Activated CD8-positive, alpha-beta T cell treated with anti-CD3 and anti-CD28 coated beads for 36 hours (primary cell): ENCODE data around the gene KIF26B. TPM values are rescaled to one million over a fixed set of nuclear protein-coding genes. Genes with fewer than 3 reads are reported as not detected.

Experiments used
- ATAC-seq: fragments of 200-7000 bp; cut with Tn5 transposase; one replicate; pipeline ENCODE4 v1.10.0; 2021; ENCODE audit warnings: mild to moderate bottlenecking, moderate library complexity
- CTCF ChIA-PET: fragments of 350-600 bp; sonication (Branson Sonifier 250); formaldehyde crosslinking; loops from one replicate; lab custom pipeline; 2021; ENCODE audit warnings: antibody characterized with exemption; lab: Charles Lee
- POLR2A ChIA-PET: fragments of 350-600 bp; sonication (Branson Sonifier 250); formaldehyde crosslinking; loops from one replicate; lab custom pipeline; 2021; ENCODE audit warnings: antibody characterized with exemption; lab: Charles Lee
- DNase-seq: peaks from one replicate; pipeline ENCODE4 v3.0.0-alpha.2; 2020
- H3K27ac Mint-ChIP-seq: one replicate; pipeline ENCODE4 v1.8.0; 2021; ENCODE audit warnings: mild to moderate bottlenecking, mixed read lengths
- H3K27me3 Mint-ChIP-seq: one replicate; pipeline ENCODE4 v1.8.0; 2021; ENCODE audit warnings: mixed read lengths
- H3K36me3 Mint-ChIP-seq: one replicate; pipeline ENCODE4 v1.8.0; 2021; ENCODE audit warnings: low read depth, mixed read lengths
- H3K4me1 Mint-ChIP-seq: one replicate; pipeline ENCODE4 v1.8.0; 2021; ENCODE audit warnings: low read depth, mixed read lengths
- H3K4me3 Mint-ChIP-seq: one replicate; pipeline ENCODE4 v1.8.0; 2021; ENCODE audit warnings: mild to moderate bottlenecking, moderate library complexity, mixed read lengths
- H3K9me3 Mint-ChIP-seq: one replicate; pipeline ENCODE4 v1.8.0; 2021; ENCODE audit warnings: mixed read lengths
- intact Hi-C: fragments of 100-400 bp; cut with micrococcal nuclease; formaldehyde crosslinking; loops from one replicate; pipeline ENCODE4 v1.10.0; 2022
- total RNA-seq, 2 experiments: library from RNA; stranded (reverse); gene quantifications; one replicate each; pipeline ENCODE4 v1.2.3, GENCODE V29; 2021
- TF ChIP-seq, protein P1 (sequence below): fragments of 200-600 bp; IDR thresholded peaks from one replicate; pipeline ENCODE4 v1.8.0; 2022; ENCODE audit warnings: antibody characterized with exemption, mild to moderate bottlenecking

KIF26B gene
- total RNA-seq, 2 experiments from 2014 or later, result 0.16 TPM

GRCh38 chr1:245485996-245486395, 331.2 kb downstream of the KIF26B start:
- H3K27ac Mint-ChIP-seq, result no peak overlapping the region
- no peaks in the 10 kb centered on the region for H3K4me1 Mint-ChIP-seq
- DNase-seq (no peak), ATAC-seq (no peak)
- H3K36me3 Mint-ChIP-seq, result no peaks in the 10 kb centered on the region
- intact Hi-C loops, result no loop called here
- no peak overlapping the region for H3K4me3 Mint-ChIP-seq
- POLR2A ChIA-PET, result no interaction called here
- no peaks in the 10 kb centered on the region for H3K27me3 Mint-ChIP-seq
- CTCF ChIA-PET, result interaction anchor here (0.7 kb wide), 1 partner anchor 332 kb away, joined by 3 read pairs; no protein-coding TSS in a partner anchor
- H3K9me3 Mint-ChIP-seq, result no peaks in the 10 kb centered on the region
- TF ChIP-seq, protein P1, sequence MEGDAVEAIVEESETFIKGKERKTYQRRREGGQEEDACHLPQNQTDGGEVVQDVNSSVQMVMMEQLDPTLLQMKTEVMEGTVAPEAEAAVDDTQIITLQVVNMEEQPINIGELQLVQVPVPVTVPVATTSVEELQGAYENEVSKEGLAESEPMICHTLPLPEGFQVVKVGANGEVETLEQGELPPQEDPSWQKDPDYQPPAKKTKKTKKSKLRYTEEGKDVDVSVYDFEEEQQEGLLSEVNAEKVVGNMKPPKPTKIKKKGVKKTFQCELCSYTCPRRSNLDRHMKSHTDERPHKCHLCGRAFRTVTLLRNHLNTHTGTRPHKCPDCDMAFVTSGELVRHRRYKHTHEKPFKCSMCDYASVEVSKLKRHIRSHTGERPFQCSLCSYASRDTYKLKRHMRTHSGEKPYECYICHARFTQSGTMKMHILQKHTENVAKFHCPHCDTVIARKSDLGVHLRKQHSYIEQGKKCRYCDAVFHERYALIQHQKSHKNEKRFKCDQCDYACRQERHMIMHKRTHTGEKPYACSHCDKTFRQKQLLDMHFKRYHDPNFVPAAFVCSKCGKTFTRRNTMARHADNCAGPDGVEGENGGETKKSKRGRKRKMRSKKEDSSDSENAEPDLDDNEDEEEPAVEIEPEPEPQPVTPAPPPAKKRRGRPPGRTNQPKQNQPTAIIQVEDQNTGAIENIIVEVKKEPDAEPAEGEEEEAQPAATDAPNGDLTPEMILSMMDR, result no peak

GRCh38 chr1:245486775-245487470, 332.1 kb downstream of the KIF26B start:
- no peak overlapping the region for H3K4me3 Mint-ChIP-seq
- peaks cover 1% of the 10 kb centered on the region for H3K27me3 Mint-ChIP-seq
- TF ChIP-seq, protein P1, result no peak
- ATAC-seq (no peak), DNase-seq (no peak)
- no peaks in the 10 kb centered on the region for H3K9me3 Mint-ChIP-seq
- H3K36me3 Mint-ChIP-seq, result no peaks in the 10 kb centered on the region
- H3K27ac Mint-ChIP-seq, result no peak overlapping the region
- ChIA-PET CTCF (interaction anchor here (0.7 kb wide), 1 partner anchor 333 kb away, joined by 3 read pairs; no protein-coding TSS in a partner anchor), POLR2A (no interaction called here)
- intact Hi-C loops, result no loop called here
- H3K4me1 Mint-ChIP-seq, result no peaks in the 10 kb centered on the region

DNA sequence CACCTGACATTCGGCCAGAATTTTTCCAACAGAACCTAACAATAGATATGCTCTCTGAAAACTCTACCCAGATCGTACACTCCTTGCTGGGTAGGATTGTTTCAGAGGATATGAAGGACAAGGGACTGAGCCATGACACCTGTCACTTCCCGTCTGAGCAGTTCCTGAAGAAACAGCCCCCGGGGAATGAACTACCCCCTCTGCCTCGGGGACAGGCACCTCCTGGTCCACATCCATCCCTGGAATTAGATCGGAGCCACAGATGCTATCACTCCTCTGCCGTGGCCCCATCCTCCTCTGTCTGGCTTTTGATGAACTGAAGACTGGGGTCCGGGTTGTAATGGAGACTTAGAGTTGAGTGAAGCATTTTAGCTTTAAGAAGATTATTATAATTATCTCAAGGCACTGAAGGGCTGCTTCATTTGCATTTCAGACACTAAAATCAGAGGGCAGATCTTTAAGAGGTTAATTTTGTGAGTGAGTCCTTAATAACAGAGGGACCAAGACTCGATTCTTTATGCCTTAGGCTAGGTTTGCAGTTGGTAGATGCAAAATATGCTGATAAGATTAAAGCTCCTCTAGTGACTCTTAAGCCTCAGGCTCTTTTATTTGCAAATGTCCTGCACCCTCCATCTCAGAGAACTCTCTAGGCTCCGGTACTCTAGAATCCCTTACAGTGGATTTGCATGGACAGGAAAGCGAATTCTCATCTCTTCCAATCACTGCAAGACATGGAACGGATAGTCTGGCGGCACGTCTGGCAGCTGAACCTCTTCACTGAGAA, 333.8 kb downstream of the KIF26B start:
- intact Hi-C loops, result no loop called here
- ChIA-PET CTCF (interaction anchor here (1.0 kb wide), 1 partner anchor 11 kb away, joined by 3 read pairs; no protein-coding TSS in a partner anchor), POLR2A (interaction anchor here (1.1 kb wide), 1 partner anchor 11 kb away, joined by 3 read pairs; no protein-coding TSS in a partner anchor)
- Mint-ChIP-seq H3K27me3 (peaks cover 1% of the 10 kb centered on the region), H3K4me1 (no peaks in the 10 kb centered on the region), H3K36me3 (no peaks in the 10 kb centered on the region), H3K9me3 (no peaks in the 10 kb centered on the region), H3K4me3 (no peak overlapping the region), H3K27ac (no peak overlapping the region)
- TF ChIP-seq, protein P1, result no peak
- ATAC-seq, result no peak
- DNase-seq, result no peak

DNA sequence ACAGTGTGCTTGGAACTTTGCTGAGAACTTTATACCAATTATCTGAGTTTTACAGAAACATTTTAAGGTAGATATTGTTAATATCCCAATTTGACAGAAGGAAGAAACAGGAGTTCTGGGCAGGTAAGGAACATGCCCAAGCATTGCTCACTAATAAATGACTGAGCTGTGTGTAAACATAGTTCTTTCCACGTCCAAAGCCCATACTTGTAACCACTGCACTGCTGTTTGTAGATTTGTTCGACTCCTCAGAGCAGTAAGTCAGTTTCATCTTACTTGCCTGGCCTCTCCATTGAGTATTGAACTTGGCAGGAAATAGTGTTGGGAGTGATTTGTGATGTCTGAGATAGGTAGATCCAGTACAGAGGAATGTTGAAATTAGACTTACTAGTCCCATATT, 335.1 kb downstream of the KIF26B start:
- ATAC-seq (no peak), DNase-seq (no peak)
- POLR2A ChIA-PET, result interaction anchor here (1.1 kb wide), 1 partner anchor 10 kb away, joined by 3 read pairs; no protein-coding TSS in a partner anchor
- Mint-ChIP-seq H3K4me3 (no peak overlapping the region), H3K27me3 (peaks cover 1% of the 10 kb centered on the region), H3K36me3 (no peaks in the 10 kb centered on the region), H3K27ac (no peak overlapping the region), H3K9me3 (no peaks in the 10 kb centered on the region), H3K4me1 (no peaks in the 10 kb centered on the region)
- TF ChIP-seq, protein P1, result no peak
- CTCF ChIA-PET, result interaction anchor here (1.0 kb wide), 1 partner anchor 10 kb away, joined by 3 read pairs; no protein-coding TSS in a partner anchor
- intact Hi-C loops, result no loop called here
